ENCODE results near the gene CELA1. TPM values are rescaled to one million over a fixed set of nuclear protein-coding genes. Genes with fewer than 3 reads are reported as not detected.
"Not testable (repeated sequence)": the region's sequence is repeated elsewhere in the genome, so short reads cannot be mapped to it uniquely, and the experiment has no call there.

Gene CELA1
- total RNA-seq, 3 donors from 2014 or later (not counting 1 experiment from before 2014, with no cell fraction given), result 0.53 to 0.66 TPM; not detected in 1

DNA sequence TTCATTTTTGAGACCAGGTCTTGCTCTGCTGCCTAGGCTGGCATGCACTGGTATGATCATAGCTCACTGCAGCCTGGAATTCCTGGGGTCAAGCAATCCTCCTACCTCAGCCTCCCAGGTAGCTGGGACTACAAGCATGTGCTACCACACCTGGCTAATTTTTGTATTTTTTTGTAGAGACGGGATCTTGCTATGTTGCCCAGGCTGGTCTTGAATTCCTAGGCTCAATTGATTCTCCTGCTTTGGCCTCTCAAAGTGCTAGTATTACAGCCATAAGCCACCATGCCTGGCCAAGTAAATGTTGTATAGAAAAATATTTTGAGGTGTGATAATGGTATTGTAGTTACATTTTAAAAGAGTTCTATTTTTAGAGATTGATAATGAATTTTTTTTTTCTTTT lies 35.1 kb downstream of the CELA1 start:
- no peak for ATAC-seq
- 38% methylated on average over 1 of the region's 1 CpG for WGBS (ENCODE audit: insufficient coverage)
- DNase-seq, result no peak
- Mint-ChIP-seq H3K36me3 (peaks cover 21% of the 10 kb centered on the region), H3K4me1 (peaks cover 70 to 72% of the 10 kb centered on the region in 2 donors), H3K27ac (peak overlapping the region; percentile 83 to 88), H3K9me3 (no peaks in the 10 kb centered on the region), H3K4me3 (peak overlapping the region; percentile 70), H3K27me3 (ENCODE audit: low read depth in 2 of 2) (no peaks in the 10 kb centered on the region)
- intact Hi-C loops (cut with micrococcal nuclease), result loop anchor here (5.0 kb wide), 1 partner anchor 44 kb away; no protein-coding TSS in a partner anchor
- TF ChIP-seq, protein P1, sequence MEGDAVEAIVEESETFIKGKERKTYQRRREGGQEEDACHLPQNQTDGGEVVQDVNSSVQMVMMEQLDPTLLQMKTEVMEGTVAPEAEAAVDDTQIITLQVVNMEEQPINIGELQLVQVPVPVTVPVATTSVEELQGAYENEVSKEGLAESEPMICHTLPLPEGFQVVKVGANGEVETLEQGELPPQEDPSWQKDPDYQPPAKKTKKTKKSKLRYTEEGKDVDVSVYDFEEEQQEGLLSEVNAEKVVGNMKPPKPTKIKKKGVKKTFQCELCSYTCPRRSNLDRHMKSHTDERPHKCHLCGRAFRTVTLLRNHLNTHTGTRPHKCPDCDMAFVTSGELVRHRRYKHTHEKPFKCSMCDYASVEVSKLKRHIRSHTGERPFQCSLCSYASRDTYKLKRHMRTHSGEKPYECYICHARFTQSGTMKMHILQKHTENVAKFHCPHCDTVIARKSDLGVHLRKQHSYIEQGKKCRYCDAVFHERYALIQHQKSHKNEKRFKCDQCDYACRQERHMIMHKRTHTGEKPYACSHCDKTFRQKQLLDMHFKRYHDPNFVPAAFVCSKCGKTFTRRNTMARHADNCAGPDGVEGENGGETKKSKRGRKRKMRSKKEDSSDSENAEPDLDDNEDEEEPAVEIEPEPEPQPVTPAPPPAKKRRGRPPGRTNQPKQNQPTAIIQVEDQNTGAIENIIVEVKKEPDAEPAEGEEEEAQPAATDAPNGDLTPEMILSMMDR (IDR thresholded peaks at IDR 0.05), result no peak
- Histone ChIP-seq H3K27ac (ENCODE audit: low read length) (peak overlapping the region; percentile 37), H3K36me3 (ENCODE audit: control insufficient read depth, insufficient read depth, low read length) (peaks cover 71% of the 10 kb centered on the region), H3K4me3 (ENCODE audit: low read length) (no peak overlapping the region), H3K4me1 (ENCODE audit: control insufficient read depth, insufficient read depth, low read length) (peaks cover 51% of the 10 kb centered on the region), H3K9me3 (ENCODE audit: control insufficient read depth, insufficient read depth, low read length) (no peaks in the 10 kb centered on the region), H3K27me3 (ENCODE audit: control insufficient read depth, insufficient read depth, low read length) (no peaks in the 10 kb centered on the region)

DNA sequence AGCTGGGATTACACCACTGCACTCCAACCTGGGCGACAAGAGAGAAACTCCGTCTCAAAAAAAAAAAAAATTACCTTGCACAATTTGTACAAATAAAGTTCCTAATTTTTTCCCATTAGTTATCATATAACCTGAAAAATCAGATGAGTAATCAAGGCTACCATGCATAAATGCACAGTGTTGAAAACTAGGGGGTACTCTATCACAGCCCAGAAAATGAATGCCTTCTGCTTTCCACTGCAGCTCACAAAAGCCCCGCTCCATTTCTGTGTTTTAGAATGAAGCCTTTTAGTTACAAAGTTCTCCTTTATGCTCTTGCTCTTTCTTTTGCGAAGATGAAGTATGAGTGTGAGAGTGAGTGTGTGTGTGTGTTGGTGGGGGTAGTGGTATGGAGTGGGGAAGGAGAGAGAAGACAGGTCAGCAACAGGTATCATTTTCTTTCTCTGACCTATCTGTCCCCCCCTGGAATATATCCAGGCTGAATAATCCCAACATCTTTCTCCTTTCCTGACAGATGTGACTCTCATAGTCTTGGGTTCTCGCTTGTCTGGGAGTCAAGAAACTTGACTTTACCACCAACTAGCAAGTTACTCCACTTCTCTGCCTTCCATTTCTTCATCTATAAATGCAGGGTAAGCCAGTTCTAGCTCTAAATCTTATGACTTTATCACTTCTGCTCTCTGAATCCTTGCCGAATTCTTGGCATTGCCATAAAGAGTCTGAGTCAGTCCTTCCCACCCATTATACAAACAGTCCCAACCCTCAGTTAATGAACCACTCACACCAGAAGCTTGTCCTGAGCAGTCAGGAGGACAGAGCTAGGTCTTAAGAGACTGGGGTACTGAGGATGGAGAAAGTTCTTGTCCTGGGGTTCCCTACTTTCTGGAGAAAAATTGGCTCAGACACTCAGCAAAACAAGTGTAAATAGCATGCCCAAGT lies 38.6 kb downstream of the CELA1 start:
- Histone ChIP-seq H3K36me3 (ENCODE audit: control insufficient read depth, insufficient read depth, low read length) (peaks cover 75% of the 10 kb centered on the region), H3K27ac (ENCODE audit: low read length) (peak overlapping the region; percentile 2), H3K9me3 (ENCODE audit: control insufficient read depth, insufficient read depth, low read length) (no peaks in the 10 kb centered on the region), H3K27me3 (ENCODE audit: control insufficient read depth, insufficient read depth, low read length) (no peaks in the 10 kb centered on the region), H3K4me1 (ENCODE audit: control insufficient read depth, insufficient read depth, low read length) (peaks cover 21% of the 10 kb centered on the region), H3K4me3 (ENCODE audit: low read length) (no peak overlapping the region)
- TF ChIP-seq, protein P1 (IDR thresholded peaks at IDR 0.05), result no peak
- ATAC-seq (peak; percentile 56 to 63 (median 58)), DNase-seq (peak in 1 of 2 donors; percentile 43)
- intact Hi-C loops (cut with micrococcal nuclease), result loop anchor here (1.0 kb wide), 1 partner anchor 33 kb away; no protein-coding TSS in a partner anchor
- WGBS (ENCODE audit: insufficient coverage), result 90% methylated on average over 5 of the region's 6 CpGs
- peaks cover 73 to 78% of the 10 kb centered on the region in 2 donors for H3K4me1 Mint-ChIP-seq
- H3K36me3 Mint-ChIP-seq, result peaks cover 21% of the 10 kb centered on the region
- peak overlapping the region; percentile 83 to 88 for H3K27ac Mint-ChIP-seq
- peak overlapping the region; percentile 73 for H3K4me3 Mint-ChIP-seq
- no peaks in the 10 kb centered on the region for H3K9me3 Mint-ChIP-seq
- H3K27me3 Mint-ChIP-seq (ENCODE audit: low read depth in 2 of 2), result no peaks in the 10 kb centered on the region

DNA sequence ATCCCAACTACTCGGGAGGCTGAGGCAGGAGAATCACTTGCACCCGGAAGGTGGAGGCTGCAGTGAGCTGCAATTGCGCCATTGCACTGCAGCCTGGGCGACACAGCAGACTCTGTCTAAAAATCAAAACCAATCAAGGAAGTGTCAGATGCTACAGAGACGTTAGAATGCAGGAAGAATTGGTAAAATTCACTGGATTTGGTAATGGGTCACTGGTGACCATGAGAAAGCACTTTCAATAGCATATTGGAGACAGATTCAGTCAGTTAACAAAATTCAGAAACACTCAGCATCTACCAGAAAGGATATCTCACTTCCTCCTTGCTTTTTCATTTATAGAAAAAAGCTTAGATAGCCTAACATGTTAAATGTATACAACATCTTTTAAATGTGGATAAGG lies 40.0 kb downstream of the CELA1 start:
- Histone ChIP-seq H3K27me3 (ENCODE audit: control insufficient read depth, insufficient read depth, low read length) (no peaks in the 10 kb centered on the region), H3K4me1 (ENCODE audit: control insufficient read depth, insufficient read depth, low read length) (peaks cover 17% of the 10 kb centered on the region), H3K36me3 (ENCODE audit: control insufficient read depth, insufficient read depth, low read length) (peaks cover 77% of the 10 kb centered on the region), H3K27ac (ENCODE audit: low read length) (no peak overlapping the region), H3K4me3 (ENCODE audit: low read length) (no peak overlapping the region), H3K9me3 (ENCODE audit: control insufficient read depth, insufficient read depth, low read length) (no peaks in the 10 kb centered on the region)
- TF ChIP-seq, protein P1 (IDR thresholded peaks at IDR 0.05), result no peak
- no peaks in the 10 kb centered on the region for H3K9me3 Mint-ChIP-seq
- H3K27ac Mint-ChIP-seq, result peak overlapping the region; percentile 68 to 71
- H3K4me1 Mint-ChIP-seq, result peaks cover 65 to 80% of the 10 kb centered on the region in 2 donors
- no peaks in the 10 kb centered on the region for H3K27me3 Mint-ChIP-seq (ENCODE audit: low read depth in 2 of 2)
- 74% methylated on average over 5 of the region's 5 CpGs for WGBS (ENCODE audit: insufficient coverage)
- no peak for ATAC-seq
- no peak overlapping the region for H3K4me3 Mint-ChIP-seq
- intact Hi-C loops (cut with micrococcal nuclease), result no loop called here
- peaks cover 28% of the 10 kb centered on the region for H3K36me3 Mint-ChIP-seq
- no peak for DNase-seq

DNA sequence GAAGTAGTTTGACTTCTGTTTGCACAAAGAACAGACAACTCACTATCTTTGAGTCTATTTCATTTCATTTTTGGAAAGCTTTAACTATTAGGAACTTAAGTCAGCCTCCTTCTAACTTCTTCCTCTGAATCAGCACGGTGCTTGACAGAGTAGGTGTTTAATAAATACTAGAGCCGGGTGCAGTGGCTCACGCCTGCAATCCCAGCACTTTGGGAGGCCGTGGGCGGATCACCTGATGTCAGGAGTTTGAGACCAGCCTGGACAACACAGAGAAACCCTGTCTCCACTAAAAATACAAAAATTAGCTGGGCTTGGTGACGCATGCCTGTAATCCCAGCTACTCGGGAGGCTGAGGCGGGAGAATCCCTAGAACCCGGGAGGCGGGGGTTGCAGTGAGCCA lies 45.7 kb downstream of the CELA1 start:
- H3K9me3 ChIP-seq (ENCODE audit: control insufficient read depth, insufficient read depth, low read length); DNase-seq; ATAC-seq; H3K27ac ChIP-seq (ENCODE audit: low read length); H3K4me3 Mint-ChIP-seq; intact Hi-C loops (cut with micrococcal nuclease); H3K27me3 Mint-ChIP-seq (ENCODE audit: low read depth in 2 of 2); H3K27me3 ChIP-seq (ENCODE audit: control insufficient read depth, insufficient read depth, low read length); H3K4me3 ChIP-seq (ENCODE audit: low read length); H3K9me3 Mint-ChIP-seq; H3K4me1 ChIP-seq (ENCODE audit: control insufficient read depth, insufficient read depth, low read length): not testable (repeated sequence)
- WGBS (ENCODE audit: insufficient coverage), result 98% methylated on average over 10 of the region's 10 CpGs
- Mint-ChIP-seq H3K27ac (peak overlapping the region; percentile 71 to 75), H3K4me1 (peaks cover 22 to 32% of the 10 kb centered on the region in 2 donors), H3K36me3 (peaks cover 16% of the 10 kb centered on the region)
- peaks cover 83% of the 10 kb centered on the region for H3K36me3 ChIP-seq (ENCODE audit: control insufficient read depth, insufficient read depth, low read length)
